H4 (cell line): ENCODE measurements around the gene DHFR2. TPM values are rescaled to one million over a fixed set of nuclear protein-coding genes. Genes with fewer than 3 reads are reported as not detected.
"Not testable (repeated sequence)": the region's sequence is repeated elsewhere in the genome, so short reads cannot be mapped to it uniquely, and the experiment has no call there.

Experiments
- DNase-seq: peaks from one replicate; pipeline ENCODE4 v3.0.0-alpha.2; 2015; ENCODE audit warnings: low spot score
- total RNA-seq: library from RNA; depleted of rRNA; stranded (reverse); fragments of >200 nt; shearing (Covaris generic); gene quantifications from 2 replicates; pipeline ENCODE4 v1.2.3, GENCODE V29; 2014; rRNA removed

Gene DHFR2
- 3.9 and 5.8 TPM in 2 replicates for total RNA-seq

GRCh38 chr3:94062513-94063404, at the start of gene DHFR2, which contains the start of gene NSUN3:
DHFR2 (minus strand) TSS chr3:94062916; CDS start chr3:94061511, 1,405 bp downstream.
NSUN3 (plus strand) TSS chr3:94063061; CDS start chr3:94063127, 66 bp downstream.
- peak; percentile 97 for DNase-seq

- DNase-seq: no peak
Measured at GRCh38 chr3:94110854-94111253, 48.1 kb upstream of the DHFR2 start.

- not testable (repeated sequence) for DNase-seq
Measured at GRCh38 chr3:94110232-94110631, 47.5 kb upstream of the DHFR2 start.

DNA sequence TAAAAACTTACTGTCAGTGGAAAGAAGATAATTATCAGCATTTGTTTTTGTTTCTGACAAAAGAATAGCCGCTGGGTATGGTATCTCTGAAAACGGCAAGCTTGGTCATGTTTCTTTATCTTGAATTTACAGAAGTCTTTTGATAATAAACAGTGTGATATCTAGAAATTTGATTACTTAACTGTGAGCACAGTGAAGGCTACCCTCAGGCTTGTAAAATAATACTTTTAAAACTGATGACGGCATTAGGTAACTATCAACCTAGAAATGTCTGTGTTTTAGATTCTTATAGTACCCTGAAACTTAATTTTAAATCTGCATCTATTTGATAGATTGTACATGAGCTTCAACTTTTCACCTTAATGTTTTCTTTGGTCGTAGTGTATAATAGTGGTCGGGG, 43.6 kb upstream of the DHFR2 start:
- DNase-seq: no peak

- DNase-seq: no peak
Measured at GRCh38 chr3:94101860-94102259, 39.1 kb upstream of the DHFR2 start.

- no peak for DNase-seq
Measured at GRCh38 chr3:94099311-94099710, 36.6 kb upstream of the DHFR2 start.

DNA sequence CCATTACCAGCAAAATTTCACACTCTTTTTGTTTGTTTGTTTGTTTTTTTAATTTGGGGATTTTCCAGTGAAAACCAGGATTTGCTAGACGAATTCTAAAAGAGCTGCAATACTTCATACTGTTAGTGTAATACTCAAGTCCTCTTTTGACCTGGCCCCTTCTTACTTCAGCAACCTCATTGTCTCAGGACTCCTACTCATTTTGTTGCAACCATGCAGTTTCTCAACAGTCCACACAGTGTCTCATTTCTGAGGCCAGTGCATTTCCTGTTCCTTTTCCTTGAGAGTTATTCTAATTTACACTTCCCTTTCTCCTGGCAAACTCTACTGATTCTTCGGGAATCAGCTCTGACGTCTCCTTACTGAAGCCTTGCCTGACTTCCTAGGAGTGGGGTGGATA, 35.7 kb upstream of the DHFR2 start:
- no peak for DNase-seq

GRCh38 chr3:94095111-94095510, 32.4 kb upstream of the DHFR2 start:
- no peak for DNase-seq

GRCh38 chr3:94093151-94093550, 30.4 kb upstream of the DHFR2 start:
- no peak for DNase-seq

DNA sequence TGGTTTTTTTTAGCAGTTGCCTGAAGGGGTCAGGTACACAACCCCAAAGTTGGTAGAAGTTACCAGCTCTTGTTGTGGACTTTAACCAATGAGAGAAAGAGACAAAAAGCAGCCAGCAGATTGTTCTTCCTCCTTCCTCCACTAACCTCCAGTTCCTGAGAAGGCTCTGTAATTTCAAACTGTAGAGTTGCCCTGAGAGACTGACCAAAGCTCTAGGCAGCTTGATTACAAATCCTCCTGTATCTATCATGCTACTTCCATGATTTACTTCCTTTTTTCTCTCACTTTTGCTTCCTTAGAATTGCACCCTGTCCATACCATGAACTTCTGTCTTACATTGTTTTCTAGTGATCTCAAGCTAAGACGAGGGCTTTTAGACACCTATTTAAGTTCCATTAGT, 29.4 kb upstream of the DHFR2 start:
- no peak for DNase-seq

- DNase-seq: no peak
Measured at GRCh38 chr3:94089126-94089525, 26.4 kb upstream of the DHFR2 start.

- DNase-seq: no peak
Measured at GRCh38 chr3:94083261-94083660, 20.5 kb upstream of the DHFR2 start.

DNA sequence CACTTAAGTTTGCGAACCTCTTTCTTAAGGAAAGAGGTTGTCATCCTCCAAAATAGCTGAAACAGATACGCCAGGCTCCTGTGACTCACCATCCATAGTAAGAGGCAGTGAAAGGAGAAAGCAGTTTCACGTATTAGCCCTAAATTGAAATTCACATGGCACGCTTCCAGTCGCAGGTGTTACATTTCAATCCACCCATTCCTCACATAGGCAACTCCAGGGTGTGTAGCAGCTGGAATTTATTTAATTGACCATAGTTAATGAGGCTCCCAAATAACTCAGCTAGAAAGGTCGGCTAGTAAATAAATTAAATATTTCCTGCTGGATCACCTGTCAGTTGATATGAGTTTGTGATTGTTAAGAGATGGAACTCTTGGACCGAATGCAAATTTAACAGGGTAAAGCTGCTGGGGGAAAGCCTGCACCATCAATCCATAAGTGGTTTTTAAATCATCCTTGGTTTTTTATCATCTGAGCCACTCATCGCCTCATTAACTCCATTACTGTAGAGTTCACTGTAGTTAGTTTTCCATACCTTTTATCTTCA, 19.7 kb upstream of the DHFR2 start:
- no peak for DNase-seq

DNA sequence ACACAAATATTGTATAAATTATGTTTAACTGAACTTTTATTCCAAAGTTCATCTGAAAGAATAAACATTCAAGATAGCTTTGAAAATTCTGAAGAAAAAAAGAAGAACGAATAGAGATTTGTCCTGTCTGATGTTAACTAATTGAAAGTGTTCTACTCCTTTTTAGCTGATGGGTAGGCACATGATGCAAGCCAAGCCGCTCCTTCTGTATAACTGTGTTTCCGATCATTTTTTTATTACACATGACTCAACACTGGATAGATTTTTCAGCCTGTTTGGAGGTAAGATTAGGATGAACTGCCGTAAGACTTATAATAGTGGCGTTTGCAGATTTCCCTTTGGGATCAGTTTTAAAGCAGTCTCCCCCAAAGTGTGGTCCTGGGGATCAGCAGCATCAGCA, 19.2 kb upstream of the DHFR2 start:
- no peak for DNase-seq

GRCh38 chr3:94080552-94080951, 17.8 kb upstream of the DHFR2 start:
- DNase-seq: not testable (repeated sequence)

DNA sequence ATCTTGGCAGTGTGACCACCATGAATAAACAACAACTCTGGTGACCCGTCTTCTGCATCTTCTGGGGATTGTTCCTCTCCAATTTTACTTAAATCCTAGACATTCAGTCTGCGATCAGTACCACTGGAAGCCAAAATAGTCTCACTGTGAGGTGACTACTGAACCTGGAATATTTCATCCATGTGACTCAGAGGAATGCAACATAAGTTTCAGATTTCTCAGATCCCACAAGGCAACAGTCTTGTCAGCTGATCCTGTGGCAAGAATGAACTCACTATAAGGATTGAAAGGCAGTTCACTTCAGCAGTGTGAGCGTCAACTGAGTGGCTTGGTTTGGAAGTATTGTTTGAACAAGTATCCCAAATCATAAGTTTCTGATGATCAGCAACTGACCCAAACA, 13.3 kb upstream of the DHFR2 start:
- DNase-seq: no peak

DNA sequence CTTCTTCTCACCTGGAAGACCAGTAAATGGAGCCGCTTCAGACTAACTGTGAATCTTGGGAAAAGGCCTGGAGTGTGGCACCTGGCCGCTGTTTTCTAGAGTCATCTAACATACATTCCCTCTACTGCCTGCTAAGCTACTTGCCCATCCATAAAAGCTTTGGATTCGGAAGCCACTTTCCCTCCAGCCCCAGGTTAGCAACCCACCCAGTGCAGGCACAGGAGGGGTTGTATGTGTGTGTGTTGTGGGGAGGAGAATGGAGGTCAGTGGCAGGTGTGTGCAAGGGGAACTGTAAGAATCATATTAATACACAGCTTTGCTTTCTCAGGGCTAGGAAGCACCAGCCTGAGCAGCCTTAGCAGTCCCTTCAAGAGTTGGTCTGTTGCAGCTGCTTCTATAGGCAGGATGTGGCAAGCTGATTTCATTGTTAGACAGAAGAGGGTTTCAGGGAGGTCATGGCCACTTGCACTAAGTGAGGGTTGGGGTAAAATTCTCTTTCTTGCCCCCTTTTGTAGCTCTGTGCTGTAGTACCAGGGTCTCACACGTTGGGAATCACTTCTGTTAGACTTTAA, 9.1 kb upstream of the DHFR2 start:
- DNase-seq: no peak

DNA sequence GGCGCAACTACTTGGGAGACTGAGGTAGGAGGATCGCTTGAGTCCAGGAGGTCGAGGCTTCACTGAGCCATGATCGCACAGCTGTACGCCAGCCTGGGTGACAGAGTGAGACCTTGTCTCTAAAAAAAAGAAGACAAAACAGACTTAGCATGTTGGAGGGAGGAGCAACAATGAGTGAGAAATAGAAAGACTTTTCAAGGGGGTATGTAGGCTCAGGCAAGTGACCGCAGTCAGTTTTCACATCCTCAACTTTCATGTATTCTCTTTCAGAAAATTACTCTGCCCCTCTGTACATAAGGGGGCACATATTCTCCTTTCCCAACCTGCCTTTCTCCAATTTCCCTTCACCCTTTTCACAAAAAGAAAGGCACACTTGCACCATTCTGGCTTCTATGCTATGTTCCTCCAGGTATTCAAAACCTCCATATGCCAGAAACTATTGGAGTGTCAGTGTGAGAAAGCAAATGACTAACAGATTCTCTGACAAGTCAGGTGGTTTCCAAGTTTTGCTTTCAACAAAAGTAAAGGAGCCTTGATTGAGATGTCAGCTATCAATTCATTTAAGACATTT, 7.7 kb upstream of the DHFR2 start:
- DNase-seq: no peak

DNA sequence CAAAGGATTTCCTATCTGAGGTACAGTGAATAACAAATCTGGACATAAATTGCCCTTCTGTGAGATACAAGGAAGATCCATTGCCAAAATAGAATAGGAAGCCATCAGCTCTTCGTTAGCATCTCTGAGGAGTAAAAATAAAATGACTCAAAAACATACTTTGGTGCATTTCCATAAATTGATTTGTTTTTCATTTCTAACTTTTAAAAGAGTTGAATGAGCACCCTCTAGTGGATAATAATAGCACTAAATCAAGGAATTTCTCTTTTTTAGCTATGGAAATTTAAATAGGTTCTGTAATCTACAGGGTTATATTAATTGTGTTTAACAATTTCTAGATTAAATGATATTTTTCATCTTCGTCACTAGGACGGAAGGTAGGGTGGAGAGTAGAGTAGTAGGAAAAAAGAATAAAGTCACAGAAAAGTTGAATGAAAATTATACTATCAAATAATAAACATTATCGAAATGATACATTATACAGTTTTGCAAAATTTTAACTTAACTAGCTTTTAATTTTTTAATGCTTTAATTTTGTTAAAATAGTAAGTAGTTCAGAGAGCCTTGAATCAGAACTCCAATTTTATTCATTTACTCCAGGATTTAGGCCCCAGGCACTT, 6.6 kb upstream of the DHFR2 start:
- no peak for DNase-seq

GRCh38 chr3:94066506-94067500, 4.1 kb upstream of the DHFR2 start:
- no peak for DNase-seq
